ENCODE data around the gene RHBG.

- TF ChIP-seq CTCF (IDR thresholded peaks at IDR 0.05) (no peak), POLR2A (IDR thresholded peaks at IDR 0.05) (no peak)
Measured at GRCh38 chr1:156409439-156409838, 40.4 kb downstream of the RHBG start.
